ENCODE data around the gene EMC9.

The EMC9 gene

DNA sequence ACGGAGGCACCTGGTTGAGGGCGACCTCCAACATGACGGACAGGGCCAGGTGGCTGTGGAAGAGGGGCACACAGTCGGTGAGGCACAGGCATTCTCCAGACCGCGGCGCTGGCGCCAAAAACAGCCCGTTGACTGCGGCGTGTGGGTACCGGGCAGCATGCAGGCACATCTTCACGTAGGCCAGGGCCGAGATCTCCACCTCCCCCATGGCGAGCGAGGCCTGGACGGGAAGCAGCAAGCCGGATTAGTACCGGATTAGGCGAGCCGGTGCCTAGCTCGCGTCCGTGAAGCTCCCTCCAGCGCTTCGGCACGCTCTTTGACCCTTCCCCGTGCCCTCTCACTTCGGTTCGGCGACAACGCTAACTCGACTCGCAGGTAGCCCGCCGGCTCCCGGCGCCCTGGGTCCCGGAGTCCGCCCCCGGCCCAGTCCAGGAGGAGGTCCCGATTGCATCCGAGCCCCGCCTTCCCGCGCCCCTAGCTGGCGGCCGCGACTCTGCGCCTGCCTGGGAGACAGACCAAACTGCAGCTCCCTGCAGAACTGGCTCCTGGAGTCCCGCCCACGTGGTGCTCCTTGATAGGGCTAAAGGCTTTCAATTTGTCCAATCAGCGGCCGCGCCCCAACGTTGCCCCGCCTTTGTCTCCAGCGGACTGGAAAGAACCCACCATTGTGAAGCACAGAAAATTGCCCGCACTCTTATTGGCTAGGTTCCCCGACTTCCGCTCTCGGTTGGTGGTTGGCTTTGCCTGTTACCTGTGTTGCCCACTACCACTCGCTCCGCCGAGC, at the start of gene EMC9:
TSS of gene EMC9 (minus strand) at position 495 of the 784 bp plus-strand sequence. CDS start at position 208, 287 bp downstream.
- DNase-seq (ENCODE audit: low read depth, low spot score) = peak; percentile 98

DNA sequence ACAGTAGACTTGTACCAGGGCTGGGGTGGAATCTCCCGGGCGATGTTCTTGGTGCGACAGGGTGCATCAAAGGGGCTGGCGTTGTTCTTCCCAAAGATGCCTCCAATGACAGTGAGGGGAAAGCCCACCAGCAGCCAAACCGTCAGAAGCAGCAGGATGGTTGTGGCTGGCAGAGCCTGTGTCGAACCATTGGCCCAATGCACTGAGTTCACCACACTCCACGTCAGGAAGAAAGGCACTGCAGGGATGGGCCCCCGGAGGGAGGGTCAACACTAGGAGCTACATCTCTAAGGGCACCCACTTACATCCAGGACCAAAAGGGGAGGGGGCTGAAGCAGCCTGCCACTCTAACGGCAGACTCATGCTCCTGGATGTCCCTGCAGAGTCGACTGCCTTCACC, 49.0 kb upstream of the EMC9 start:
- DNase-seq (ENCODE audit: low read depth, low spot score) = no peak

DNA sequence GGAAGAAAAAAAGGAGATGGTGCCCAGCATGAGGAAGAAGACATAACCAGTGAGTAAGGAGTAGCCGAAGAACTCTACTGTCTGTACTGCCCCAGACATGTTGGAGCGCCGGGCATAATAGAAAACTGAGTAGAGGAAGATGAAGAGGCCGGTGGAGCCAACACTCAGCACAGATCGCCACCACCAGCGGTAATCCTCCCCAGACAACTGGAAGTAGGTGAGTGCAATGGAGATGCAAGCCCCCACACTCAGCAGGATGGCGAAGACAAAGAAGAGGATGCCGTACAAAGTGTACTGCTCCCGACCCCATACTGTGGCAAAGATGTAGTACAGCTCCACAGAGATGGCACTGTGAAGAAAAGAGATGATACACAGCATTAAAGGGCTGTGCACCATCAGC, 48.1 kb upstream of the EMC9 start:
- DNase-seq (ENCODE audit: low read depth, low spot score) = no peak

DNA sequence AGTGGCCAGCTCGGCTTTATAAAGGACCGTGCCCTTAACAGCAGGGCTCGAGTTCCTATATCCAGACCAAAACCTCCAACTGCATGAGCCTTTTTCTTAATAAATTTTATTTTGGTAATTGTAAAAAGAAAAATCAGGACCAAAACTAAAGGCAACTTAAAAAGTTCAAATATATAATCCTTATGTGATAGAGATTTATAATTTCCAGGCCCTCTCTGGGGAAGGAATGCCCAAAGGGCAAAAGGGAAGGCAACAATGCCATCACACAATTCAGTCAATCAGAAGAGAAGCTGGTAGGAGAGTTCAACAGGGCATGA, 47.6 kb upstream of the EMC9 start:
- no peak for DNase-seq (ENCODE audit: low read depth, low spot score)

- DNase-seq (ENCODE audit: low read depth, low spot score) = peak; percentile 91
Measured at GRCh38 chr14:24188251-24189058, 47.1 kb upstream of the EMC9 start, which contains the start of gene IPO4. Gene IPO4 (minus strand): TSS chr14:24188816. CDS start chr14:24188787, 29 bp downstream.

DNA sequence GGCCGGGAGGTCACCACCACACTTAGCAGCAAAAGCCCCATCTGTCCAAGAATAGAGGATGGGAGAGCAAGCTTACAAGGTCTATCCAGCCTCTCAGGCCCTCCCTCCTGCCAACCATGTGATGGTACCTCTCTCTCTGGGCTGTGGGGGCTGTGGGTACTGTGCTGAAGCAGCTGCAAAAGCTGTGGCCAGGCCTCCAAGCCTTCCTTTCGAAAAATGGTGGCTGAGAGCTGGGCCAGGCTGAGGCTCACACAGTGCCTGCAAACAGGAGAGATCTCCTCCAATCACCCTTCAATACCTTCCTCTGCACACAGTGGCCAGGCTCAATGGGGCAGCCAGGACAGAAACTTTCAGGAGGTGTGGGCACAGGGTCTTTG, 46.1 kb upstream of the EMC9 start:
- no peak for DNase-seq (ENCODE audit: low read depth, low spot score)

DNA sequence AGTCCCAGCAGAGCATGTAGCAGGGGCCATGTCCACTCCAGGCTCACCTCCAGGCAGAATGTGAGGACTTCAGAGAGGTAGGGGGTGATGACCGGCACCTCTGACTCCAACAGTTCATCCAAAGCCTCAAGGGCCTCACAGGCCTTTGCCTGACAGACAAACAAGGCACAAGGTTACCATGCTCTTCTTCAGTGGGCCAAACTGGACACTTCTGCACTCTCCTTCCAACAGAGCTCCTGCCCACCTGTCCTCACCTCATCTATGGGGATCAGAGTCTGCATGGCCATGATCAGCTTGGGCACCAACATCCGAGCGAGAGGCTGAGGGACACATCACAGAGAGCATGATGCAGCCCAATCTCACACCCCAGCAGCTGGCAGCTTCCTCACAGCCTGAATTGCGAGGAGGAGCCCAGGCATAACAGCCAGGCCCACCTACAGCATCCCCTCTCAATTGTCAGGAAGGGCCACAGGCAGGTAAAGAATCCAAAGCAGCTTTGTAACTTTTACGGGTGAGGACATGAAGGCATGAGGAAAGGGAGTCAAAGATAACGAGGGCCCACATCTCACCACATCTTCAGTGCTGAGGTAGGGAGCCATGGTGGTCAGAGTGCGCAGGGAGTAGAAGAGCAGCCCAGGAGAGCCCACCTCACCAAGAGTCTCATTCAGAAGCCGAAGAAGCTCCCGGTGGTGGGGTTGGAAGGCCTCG, 45.6 kb upstream of the EMC9 start:
- no peak for DNase-seq (ENCODE audit: low read depth, low spot score)

- DNase-seq (ENCODE audit: low read depth, low spot score) = no peak
Measured at GRCh38 chr14:24185741-24186140, 44.4 kb upstream of the EMC9 start.

GRCh38 chr14:24185026-24185425, 43.6 kb upstream of the EMC9 start:
- no peak for DNase-seq (ENCODE audit: low read depth, low spot score)

- no peak for DNase-seq (ENCODE audit: low read depth, low spot score)
Measured at GRCh38 chr14:24184104-24184970, 42.9 kb upstream of the EMC9 start.

- DNase-seq (ENCODE audit: low read depth, low spot score) = no peak
Measured at GRCh38 chr14:24183014-24183481, 41.7 kb upstream of the EMC9 start.

DNA sequence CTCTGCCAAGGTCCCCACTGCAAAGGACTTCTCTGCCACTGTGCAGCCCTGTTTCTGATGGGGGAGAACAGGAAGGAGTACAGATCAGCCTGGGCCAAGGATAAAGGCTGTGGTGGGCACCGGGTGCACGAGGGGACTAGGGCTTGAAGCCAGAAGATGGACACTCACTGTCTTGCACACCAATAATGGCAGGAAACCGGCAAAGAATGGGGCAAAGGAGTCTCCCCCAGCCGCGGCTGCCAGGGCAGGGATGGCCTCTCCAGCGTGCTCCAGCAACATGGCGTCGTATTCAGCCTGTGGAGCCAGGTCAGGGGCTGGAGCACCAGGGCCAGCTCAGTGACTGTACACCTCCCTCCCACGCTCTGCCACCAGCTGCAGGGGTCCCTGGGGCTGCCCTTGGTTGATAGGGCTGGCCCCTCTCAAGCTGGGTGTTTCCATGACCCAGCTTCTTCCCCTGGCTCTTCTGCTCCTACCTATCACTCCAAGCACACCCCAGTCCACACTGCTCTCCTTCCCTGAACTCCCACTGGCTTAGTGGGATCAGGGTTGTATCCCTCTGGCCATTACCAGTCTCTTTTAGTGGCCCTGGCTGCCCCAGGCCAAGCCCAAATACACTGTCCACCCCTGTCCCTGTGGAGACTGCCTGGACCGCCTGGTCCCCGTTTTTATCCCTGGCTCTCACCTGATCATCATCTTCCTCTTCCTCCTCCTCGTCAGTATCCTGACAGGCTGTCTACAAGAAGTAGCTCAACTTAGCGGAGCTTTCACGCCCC, 40.9 kb upstream of the EMC9 start:
- DNase-seq (ENCODE audit: low read depth, low spot score) = no peak

- DNase-seq (ENCODE audit: low read depth, low spot score) = no peak
Measured at GRCh38 chr14:24181371-24182077, 40.1 kb upstream of the EMC9 start.

DNA sequence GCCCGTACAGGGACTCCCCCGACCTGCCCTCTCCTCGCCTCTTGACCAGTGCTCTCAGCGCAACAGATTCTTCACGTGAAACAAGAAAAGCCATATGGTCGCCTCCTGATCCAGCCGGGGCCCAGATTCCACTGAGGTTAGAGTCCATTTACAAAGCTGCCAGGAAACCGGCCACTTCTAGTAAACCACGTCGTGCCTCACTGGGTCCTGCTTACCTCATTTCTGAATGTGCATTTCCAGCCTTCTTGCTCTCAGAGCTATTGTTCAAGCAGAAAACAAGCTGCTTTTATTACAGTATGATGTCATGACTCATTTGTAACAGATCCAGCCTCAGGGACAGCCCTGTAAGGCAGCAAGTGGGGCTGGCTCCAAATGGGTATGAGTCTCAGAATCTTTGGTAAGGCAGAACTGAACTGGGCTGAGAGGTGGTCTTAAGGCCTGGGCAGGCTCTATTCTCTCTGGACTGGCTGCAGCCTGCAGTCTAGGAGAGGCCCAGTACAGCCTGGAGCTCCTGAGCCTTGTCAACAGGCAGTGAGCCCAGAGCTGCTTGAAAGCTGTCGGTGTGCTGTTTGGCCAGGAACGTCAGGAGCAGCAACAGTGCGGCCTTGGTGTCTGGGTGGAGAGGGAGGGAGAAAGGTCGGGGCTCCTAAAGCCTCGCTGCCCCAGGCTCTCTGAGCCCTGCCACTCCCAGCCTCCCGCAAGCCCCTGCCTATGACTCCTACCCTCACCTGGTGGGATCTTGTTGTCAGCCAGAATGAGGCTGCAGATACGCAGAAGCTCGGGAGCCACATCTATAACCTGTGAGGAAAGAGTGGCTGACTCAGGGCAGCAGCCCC, 38.8 kb upstream of the EMC9 start:
- no peak for DNase-seq (ENCODE audit: low read depth, low spot score)

DNA sequence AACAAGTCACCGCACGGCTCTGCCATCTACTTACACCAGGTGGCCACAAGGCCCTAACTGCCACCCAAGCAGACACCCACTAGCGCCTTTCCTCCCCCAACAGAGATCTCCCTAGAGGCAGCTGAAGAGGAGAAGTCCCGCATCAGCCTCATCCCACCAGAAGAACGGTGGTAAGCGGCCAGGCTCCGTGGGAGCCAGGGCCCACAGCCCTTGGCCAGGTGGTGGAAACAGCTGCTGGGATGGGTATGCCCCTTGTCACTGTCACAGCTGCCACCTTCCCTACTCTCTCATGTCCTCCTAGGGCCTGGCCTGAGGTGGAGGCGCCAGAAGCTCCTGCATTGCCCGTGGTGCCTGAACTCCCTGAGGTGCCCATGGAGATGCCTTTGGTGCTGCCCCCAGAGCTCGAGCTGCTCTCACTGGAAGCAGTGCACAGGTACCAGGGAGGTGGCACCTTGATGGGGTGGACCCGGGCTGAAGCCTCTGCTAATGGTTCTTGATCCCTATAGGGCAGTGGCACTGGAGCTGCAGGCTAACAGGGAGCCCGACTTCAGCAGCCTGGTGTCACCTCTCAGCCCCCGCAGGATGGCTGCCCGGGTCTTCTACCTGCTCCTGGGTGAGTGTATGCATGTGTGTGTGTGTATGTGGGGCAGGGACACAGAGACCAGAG, 38.0 kb upstream of the EMC9 start:
- DNase-seq (ENCODE audit: low read depth, low spot score) = no peak

DNA sequence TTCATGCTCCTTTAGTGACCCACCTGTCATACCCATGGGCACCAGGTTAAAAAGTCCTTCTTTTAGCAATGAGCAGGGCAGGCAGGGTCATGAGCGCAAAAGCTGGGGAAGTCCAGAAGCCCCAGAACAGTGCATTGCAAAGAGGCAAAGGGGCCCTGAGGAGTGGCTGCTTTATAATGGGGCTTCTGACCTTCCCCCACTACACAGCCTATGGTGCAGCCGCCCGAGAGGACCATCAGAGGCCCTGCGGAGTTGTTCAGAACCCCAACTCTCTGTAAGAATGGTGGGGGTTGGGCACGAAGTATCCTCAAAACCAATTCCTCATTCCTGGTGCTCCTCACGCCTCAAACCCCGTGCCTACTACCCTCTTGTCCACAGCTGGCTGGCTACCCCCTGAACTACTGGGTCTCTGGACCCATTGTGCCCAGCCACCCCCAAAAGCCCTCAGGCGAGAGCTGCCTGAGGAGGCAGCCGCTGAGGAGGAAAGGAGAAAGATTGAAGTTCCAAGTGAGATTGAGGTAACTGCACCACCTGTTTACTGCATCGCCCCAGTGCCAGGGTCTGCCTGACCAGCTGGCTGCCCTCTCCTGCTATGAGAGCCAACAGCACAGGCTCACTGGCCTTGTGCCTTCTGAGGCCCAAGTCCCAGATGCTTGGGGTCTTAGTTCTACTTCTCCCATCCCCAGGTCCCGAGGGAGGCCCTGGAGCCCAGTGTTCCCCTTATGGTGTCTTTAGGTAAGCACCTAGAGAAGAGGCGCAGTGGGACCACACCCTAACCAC, 37.2 kb upstream of the EMC9 start:
- DNase-seq (ENCODE audit: low read depth, low spot score) = no peak

DNA sequence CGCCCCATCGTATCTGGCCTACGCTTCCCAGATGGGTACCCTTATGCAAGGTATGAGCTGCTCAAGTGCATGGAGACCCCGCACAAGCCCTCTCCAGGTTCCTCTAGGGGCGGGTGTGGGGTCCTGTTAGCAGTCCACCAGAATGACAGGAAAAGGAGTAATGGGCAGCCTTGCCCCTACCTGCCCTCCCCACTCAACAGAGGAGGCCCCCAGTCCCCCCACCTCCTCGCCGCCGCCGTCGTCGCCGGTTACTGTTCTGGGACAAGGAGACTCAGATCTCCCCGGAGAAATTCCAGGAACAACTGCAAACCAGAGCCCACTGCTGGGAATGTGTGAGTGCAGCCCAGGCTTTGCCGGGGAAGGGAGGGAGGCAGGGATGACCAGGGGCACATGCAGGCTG, 36.5 kb upstream of the EMC9 start:
- no peak for DNase-seq (ENCODE audit: low read depth, low spot score)

Measured in smooth muscle cell of the brain vasculature (primary cell).